GM19099 (cell line): ENCODE measurements around the gene IKZF2.

Experiments used
- POLR2A ChIP-seq: IDR thresholded peaks from 3 replicates; pipeline ENCODE4 v1.6.1; 2011; ENCODE audit warnings: low read depth; ENCODE audit not compliant: insufficient read length; ENCODE audit errors: extremely low read depth

The IKZF2 gene

DNA sequence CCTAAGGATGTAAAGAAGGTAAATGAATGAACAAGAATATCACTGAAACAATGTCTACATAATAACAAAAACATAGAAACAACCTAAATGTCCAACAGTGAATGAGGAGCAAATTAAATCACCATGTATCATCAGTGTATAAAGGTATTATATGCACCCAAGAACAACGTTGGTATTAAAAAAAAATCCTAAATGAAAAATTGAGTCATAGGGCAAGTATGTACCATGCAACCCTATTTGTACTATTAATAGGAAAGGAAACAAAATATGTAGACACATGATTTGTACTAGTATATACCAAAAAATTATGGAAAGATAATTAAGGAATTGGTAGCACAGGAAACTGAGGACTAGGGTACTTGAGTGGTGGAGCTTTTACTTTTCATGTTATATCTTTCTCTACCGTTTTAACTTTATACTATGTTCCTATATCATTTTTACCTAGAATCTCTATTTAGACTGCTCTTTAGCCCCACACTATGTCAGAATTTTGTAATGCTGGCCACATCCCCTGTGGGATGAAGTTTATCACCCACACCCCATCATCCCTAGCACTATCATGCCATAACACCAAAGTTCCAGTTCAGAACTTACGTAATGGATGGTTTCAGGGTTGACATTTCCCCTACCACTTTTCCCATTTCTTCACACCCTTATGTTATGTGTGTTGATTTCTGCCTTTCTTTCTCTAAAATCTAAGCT, 25.6 kb downstream of the IKZF2 start:
- no peak for TF ChIP-seq POLR2A

DNA sequence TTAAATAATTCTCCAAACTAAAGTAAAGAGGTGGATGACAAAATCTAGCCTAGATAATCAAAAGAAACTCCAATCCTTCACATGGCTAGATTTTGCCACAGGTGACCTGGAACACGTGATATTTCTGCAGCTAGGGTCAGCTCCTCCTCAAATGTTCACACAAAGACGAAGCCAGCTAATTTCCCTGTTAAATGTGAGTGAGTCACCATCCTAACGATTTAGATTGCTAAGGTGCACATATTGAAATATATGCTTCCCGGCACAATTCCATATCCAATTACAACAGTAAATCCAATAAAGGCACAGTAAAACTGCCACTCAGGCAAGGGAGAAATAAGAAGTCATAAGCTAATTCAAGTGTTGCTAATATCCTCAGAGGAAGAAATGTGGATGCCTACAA, 28.7 kb downstream of the IKZF2 start:
- TF ChIP-seq POLR2A = no peak

DNA sequence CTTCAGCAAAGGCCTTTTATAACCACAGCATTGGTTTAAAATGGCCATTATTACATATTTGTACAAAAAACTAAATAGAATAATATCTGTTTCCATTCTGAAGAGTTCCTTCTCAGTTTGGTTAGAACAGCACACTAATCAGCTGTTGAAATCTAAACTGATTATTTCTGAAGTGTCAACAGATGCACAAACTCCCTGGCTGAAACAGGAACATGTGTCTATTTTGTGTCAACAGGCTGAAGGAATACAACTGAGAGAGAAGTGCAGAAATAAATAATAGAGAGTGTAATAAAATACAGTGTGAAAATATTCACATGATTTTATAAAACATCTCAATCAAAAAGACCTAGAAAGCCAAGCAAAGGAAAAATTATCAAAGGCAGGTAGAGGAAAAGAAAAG, 29.7 kb downstream of the IKZF2 start:
- no peak for TF ChIP-seq POLR2A

DNA sequence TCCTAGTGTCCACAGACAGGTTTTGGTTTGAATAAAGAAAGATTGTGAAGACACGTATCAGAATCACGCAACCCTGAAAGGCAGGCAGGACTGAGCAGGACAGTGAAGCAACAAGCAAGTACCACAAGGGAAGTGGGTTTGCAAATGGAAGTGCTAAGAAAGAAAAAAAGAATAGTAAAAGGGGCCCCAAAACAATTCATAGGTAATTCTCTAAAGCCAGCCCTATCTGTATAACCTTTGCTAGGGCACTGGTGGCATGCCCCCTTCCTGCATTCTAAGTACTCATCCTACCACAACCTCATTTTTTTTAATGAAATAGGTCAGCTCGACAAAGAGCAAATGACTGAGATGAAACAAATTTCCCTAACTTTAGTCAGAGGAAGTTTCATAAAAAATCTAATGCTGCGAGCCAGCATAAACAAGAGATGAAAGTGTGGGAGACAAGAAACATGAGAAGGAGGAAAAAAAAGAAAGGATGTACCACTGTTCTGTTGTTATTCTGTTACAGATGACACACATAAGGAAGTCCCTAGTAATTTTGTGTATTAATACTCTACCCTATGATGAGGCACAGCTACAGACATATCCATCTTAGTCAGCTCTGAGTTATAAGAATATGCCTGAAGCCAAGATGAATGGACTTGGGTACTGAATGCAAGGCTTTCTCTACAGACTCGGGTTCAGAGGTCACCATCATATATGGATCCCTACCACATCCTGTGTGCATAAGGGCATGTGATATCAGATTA, 32.2 kb downstream of the IKZF2 start:
- TF ChIP-seq POLR2A = no peak

DNA sequence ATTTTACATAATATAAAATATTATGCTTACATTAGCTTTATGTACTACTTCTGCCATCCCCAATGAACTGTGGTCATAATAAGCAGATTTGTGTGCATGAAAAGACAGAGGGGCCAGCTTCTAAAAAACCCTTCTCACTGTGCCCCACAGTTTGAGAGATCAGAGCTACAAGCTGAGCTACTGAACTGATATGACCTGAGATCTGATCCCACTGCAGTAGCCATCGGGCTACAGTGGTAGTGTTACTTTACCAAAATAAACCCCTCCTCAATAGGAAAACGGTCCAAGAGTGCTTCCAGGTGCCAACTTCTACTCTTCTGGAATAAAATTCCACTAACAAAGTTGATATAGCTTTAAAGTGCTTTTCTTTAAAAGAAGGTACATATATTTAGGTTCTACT, 43.1 kb downstream of the IKZF2 start:
- TF ChIP-seq POLR2A = no peak

DNA sequence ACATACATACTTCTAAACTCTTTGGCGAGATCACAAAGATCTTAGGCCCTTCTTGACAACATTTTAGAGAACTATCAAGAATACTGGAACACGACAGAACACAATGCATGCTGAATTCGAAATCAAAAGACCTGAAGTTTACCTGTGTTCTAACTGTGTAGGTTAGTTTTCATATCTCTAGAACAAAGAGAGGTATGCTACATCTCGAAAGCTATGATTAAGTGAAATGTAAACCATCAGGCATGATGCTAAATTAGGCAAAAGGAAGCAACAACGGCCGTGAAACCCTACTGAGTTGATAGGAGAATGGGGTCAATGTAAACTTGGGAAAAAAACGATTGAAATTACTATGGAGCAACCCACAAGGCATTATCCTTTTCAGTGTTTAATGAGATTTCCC, 43.7 kb downstream of the IKZF2 start:
- no peak for TF ChIP-seq POLR2A

DNA sequence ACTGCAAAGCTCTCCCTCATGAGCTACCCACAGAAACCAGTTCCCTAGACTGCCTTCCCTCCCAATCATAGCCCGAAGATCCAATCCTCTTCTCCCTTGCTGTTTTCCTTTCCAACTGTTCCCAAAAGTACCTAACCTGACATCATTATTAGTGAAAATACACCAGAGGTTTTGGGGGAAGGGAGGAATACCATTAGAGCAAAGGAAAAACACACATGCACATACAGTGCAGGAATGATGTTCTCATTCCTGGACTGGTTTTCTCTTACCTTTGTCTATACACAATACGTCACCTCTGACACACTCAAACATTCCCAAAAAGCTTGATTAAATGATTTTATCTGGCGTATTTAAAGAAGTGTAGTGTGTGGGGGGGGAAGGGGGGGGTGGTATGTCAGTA, 46.2 kb downstream of the IKZF2 start:
- TF ChIP-seq POLR2A = no peak

DNA sequence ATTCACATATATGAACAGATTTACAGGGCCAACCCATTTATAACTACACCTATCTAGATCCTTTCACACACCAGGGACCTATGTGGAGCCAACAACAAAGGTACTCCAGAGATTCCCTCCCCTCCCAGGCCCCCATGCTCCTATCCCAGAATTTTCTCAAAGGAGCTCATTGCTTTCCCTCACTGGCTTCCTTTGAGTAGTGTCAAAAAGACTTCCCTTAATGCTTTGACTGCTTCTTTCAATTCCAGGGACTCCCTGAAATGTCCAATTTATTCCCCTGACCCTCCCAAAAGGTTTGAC, 46.6 kb downstream of the IKZF2 start:
- no peak for TF ChIP-seq POLR2A

DNA sequence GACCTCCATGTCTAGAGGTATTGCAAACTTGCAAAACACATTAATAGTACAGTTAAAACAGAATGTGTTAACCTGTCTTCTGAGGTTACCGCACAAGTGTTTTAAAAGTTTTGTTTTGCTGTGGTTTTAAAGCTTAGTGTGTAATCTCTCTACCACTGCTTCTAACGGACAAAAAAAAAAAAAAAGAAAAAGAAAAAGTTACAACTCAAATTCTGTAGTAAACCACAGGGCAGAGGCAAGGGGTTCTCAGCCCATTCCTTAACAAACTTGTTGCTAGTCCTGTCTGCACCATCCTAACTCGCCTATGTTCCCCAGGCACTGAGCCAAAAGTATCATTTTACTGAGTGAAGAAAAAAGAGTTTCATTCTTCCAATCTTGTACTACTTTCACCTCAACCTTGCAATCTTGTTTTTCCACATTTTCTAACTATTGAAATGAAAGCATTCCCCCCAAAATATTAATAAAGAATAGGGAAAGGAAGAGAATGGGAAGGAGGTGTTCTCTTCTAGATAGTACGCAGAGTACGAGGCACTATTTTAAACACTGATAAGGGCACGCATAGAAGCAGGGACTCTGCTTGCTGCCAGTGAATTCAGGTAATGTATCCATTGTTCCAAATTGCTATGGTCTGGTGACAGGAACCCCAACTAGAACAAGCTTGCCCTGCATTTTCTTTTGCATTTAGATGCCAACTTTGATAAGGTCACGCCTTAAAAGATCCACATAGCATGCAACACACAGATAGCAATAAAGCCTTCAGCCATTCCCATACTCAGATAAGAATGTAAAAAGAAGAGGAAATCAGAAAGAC, 47.1 kb downstream of the IKZF2 start:
- TF ChIP-seq POLR2A = no peak

DNA sequence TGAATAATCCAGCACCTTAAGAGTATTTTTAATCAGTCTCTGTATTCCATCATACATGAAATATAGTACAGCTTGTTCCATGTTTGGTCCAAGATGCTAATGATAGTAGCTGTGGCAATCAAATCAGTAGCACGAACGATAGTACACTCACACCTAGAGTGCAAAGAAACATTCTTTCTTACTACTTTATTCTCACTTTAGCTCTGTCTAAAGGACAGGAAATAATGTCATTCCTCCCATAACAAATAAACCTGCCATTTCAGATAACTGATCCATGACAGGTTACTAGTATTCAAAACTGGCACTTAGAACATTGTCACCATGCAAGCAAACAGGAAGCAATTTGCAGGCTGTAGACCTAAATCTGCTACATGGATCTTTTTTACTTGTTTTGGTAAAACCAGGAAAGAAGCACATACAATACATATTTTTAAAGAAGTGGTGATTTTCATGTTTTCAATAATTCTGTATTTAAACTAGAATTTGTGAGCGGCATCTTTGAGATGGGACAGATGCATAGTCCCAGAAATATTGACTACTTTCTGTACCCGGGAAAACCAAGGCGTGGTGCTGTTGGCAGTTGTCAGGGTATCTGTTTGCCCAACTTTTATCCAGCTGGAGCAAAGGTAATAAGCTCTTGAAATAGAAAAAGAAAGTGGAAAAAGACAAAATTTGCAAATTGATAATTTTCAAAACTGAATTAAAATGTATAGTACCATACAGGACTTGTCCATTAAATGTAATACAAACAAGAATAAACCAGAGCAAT, 49.5 kb downstream of the IKZF2 start:
- TF ChIP-seq POLR2A = no peak

DNA sequence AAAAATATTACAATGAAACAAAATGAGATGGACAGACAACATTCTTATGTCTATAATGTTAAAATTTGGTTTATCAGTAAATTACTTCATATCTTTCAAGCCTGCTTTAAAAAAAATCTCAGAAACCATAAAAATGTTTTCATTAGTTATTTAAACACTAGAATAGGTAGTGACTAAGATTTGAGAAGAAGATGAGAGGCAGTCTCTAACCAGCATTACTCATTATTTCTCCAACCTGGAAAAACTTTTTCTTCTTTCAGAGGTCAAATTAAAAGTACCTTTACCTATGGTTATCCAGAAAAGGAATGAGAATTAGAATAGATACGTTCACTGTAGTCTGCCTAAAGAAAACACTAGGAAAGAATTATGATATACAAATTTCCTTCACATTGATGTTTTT, 50.3 kb downstream of the IKZF2 start:
- TF ChIP-seq POLR2A = no peak

DNA sequence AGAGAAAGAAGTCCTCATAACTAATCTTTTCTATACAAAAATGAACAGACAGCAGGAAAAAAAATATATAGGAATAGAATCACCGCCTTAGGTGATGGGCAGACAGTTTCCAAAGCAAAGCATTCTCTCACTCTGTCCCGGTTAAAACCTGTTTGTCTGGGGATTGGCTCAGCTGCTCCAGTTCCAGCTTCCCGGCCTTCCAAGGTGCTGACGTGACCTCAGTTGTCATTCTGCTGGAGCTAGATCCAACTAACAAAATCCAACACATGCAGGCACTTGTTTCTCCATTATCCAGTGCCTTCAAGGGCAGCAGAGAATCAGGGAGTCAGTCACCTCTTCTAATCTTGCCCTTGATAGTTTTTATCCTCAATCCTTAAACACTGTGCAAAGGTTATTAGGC, 52.8 kb downstream of the IKZF2 start:
- no peak for TF ChIP-seq POLR2A

DNA sequence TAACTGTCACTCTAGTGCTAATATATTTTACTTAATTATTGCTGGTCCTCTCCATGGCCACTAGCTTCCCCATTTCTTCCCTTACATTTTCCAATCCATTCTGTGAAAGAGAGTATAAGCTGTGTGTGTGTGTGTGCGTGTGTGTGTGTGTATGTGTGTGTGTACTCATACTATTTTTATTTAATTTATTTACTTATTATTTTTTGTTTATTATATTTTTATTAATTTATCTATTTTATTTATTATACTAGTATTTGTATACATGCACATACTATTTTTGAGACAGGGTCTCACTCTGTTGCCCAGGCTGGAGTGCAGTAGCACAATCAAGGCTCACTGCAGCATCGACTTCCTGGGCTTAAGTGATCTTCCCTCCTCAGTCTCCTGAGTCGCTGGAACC, 59.6 kb downstream of the IKZF2 start:
- no peak for TF ChIP-seq POLR2A

DNA sequence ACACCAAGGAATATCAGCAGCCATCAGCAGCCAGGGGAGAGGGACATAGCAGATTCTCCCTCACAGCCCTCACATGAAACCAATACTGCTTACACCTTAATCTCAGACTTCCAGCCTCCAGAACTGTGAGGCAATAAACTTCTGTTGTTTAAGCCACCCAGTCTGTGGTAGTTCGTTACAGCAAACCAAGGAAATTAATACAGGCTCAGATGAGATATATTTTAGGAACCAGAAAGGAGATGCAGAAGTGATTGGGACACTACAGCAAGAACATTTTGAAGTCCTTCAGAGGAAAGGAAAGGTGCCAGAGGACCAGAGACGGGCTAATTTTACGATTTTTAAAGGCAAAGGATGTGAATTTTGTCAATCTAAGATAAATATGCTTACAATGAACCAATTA, 60.6 kb downstream of the IKZF2 start:
- no peak for TF ChIP-seq POLR2A

DNA sequence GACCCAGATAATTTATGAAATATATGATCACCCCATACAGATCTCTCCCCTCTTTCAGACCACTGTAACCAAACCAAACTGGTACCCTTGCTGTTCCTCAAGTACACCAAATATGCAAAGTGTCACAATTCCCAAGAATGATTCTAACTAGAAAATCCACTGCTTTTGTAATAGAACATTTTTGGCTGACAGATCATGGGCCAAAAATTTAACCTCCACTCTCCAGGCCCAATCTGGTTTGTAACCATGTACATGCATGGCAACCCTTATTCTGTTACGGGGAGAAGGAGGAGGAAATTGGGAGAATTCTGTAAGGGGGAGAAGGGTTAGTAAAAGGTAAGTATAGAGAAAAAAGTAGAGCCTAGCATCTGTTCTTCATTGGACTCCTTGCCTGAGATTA, 62.0 kb downstream of the IKZF2 start:
- no peak for TF ChIP-seq POLR2A
